SK-N-MC (cell line): ENCODE data around the gene SFTA2.

Experiments
- EZH2 ChIP-seq: fragments of 200-600 bp; sonication (generic); IDR thresholded peaks from one replicate; pipeline ENCODE4 v1.6.1; 2017; ENCODE audit warnings: antibody characterized with exemption
- POLR2AphosphoS5 ChIP-seq: IDR thresholded peaks from 2 replicates; pipeline ENCODE4 v1.6.1; 2012; ENCODE audit warnings: mild to moderate bottlenecking, low read depth, low read length, borderline replicate concordance

DNA sequence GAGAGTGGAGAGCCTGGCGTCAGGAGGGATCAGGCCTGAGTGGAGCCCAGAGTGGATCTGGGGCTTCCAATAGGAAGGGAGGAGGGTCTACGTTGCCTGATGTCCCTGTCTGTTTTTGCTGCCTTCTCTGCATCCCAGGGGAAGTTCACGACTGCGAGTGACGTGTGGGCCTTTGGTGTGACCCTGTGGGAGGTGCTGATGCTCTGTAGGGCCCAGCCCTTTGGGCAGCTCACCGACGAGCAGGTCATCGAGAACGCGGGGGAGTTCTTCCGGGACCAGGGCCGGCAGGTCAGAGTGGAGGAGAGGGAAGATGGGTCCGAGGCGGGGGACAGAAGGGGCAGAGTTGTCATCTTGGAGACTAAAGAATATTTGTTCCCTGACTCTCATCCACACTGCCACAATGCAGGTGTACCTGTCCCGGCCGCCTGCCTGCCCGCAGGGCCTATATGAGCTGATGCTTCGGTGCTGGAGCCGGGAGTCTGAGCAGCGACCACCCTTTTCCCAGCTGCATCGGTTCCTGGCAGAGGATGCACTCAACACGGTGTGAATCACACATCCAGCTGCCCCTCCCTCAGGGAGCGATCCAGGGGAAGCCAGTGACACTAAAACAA lies 33.1 kb downstream of the SFTA2 start:
- TF ChIP-seq EZH2 (no peak), POLR2AphosphoS5 (no peak)
